ENCODE results near the gene ISLR2.

DNA sequence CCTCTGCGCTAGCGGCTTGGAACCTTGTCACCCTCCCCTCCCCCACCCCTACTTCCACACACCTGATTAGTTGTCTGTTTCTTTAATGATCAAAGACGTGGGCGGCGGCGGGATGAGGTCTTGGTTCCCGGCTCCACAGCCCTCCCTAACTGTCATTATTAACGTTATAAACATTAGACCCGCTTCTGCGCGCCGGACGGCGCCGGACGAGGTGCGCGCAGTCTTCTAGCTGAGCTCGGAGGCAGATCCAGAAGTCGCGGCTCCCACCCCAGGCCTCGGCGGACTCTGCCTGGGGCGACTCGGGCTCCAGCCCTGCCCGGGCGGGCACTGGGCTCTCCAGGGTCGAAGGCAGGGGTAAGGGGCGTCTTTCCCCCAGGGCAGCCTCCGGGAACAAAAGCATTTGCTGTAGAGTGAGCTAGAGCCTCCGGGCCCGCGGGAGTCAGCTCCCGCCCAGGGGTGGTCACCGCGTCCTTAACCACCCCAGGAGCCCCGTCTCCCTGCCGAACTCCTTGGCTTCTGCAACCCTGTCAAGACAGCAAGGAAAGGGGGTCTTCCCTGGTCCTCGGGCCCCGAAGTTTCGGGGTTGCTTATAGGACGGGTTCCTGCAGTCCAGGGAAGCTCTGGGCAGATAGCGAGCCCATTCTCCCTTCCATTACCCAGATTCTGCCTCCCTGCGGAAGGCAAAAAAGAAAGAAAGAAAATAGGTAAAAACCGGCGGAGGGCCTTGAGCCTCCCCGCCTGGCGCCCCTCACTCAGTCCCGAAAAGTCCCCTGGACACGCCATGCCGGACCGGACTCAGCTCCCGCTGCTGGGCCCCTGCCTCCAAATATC is 2.2 kb upstream of the ISLR2 start:
- TF ChIP-seq EZH2 (IDR thresholded peaks at IDR 0.05; ENCODE audit: insufficient read depth, poor library complexity, severe bottlenecking), result peak; percentile 79
- peak; percentile 53; the same call in 1 of the 2 replicates for TF ChIP-seq EZH2phosphoT487 (IDR thresholded peaks at IDR 0.05; ENCODE audit: insufficient read depth, low read depth)

Measured in GM23248 (cell line).